Endothelial cell of umbilical vein (primary cell): ENCODE results near the gene PAQR4. TPM values are rescaled to one million over a fixed set of nuclear protein-coding genes. Genes with fewer than 3 reads are reported as not detected.

ENCODE experiments used
- BruUV-seq: library from RNA; stranded (reverse); fragments of 400-500 nt; replicated peaks from 2 replicates; lab custom pipeline; 2021; lab: Mats Ljungman, UMichigan
- CTCF ChIA-PET: fragments of 300-600, 350-600 bp; sonication (Branson Sonifier 250); formaldehyde crosslinking; loops from one replicate; lab custom pipeline; 2021; ENCODE audit warnings: antibody characterized with exemption, inconsistent platforms; lab: Charles Lee
- POLR2A ChIA-PET: fragments of 300-600, 350-600 bp; sonication (Branson Sonifier 250); formaldehyde crosslinking; loops from one replicate; lab custom pipeline; 2021; ENCODE audit warnings: antibody characterized with exemption, inconsistent platforms; lab: Charles Lee
- DNase-seq: peaks from one replicate; pipeline ENCODE4 v3.0.0-alpha.2; 2011; ENCODE audit warnings: low read depth, low spot score
- FAIRE-seq: peaks from 2 replicates; lab custom pipeline; 2011; peaks lifted over from hg19 to GRCh38; lab: Jason Lieb, UNC
- H2AFZ ChIP-seq: 2 replicates; pipeline ENCODE4 v1.6.0; 2012; ENCODE audit warnings: low read depth, low read length, control low read depth, inconsistent platforms
- H3K27ac ChIP-seq: 2 replicates; pipeline ENCODE4 v1.5.1; 2011; ENCODE audit warnings: low read depth, mild to moderate bottlenecking, control low read depth, low read length, moderate library complexity; ENCODE audit not compliant: insufficient read depth
- H3K27me3 ChIP-seq, 2 experiments: 2 replicates each; pipeline versions ENCODE4 v1.6.0 to v1.6.1; 2011; ENCODE audit warnings: low read length in 2 of 2, mixed read lengths in 1 of 2; ENCODE audit not compliant: control insufficient read depth in 2 of 2, insufficient read depth in 2 of 2
- H3K36me3 ChIP-seq, 2 experiments: 2 replicates in 1 of 2; 3 replicates in 1 of 2; pipeline ENCODE4 v1.5.1; 2011; ENCODE audit warnings: low read length in 2 of 2, mild to moderate bottlenecking in 1 of 2, moderate library complexity in 1 of 2; ENCODE audit not compliant: control insufficient read depth in 2 of 2, insufficient read depth in 2 of 2; ENCODE audit errors: extremely low read depth in 1 of 2
- H3K4me1 ChIP-seq: 3 replicates; pipeline ENCODE4 v1.5.1; 2011; ENCODE audit warnings: mild to moderate bottlenecking, low read length; ENCODE audit not compliant: control insufficient read depth, insufficient read depth; ENCODE audit errors: extremely low read depth
- H3K4me2 ChIP-seq: 2 replicates; pipeline ENCODE4 v1.6.1; 2011; ENCODE audit warnings: low read length, control low read depth, mixed read lengths; ENCODE audit not compliant: insufficient read depth
- H3K4me3 ChIP-seq, 3 experiments: fragments of 200-600 bp in 1 of 3; sonication (generic), shearing (Covaris generic) in 1 of 3; replicated peaks in 1 of 3; 2 replicates each; pipeline ENCODE4 v1.5.1; 2011 to 2016; ENCODE audit warnings: control low read depth in 3 of 3, low read length in 3 of 3, mild to moderate bottlenecking in 2 of 3, inconsistent platforms in 1 of 3, low read depth in 1 of 3, moderate library complexity in 1 of 3; ENCODE audit not compliant: insufficient read depth in 1 of 3
- H3K79me2 ChIP-seq: 2 replicates; pipeline ENCODE4 v1.6.0; 2012; ENCODE audit warnings: low read length, inconsistent platforms; ENCODE audit not compliant: control insufficient read depth, insufficient read depth
- H3K9ac ChIP-seq: replicated peaks from 2 replicates; pipeline ENCODE3; 2011; ENCODE audit warnings: low read length, control low read depth; ENCODE audit not compliant: insufficient read depth; ENCODE audit errors: extremely low read depth
- H3K9me1 ChIP-seq: replicated peaks from 3 replicates; pipeline ENCODE4 v1.6.0; 2011; ENCODE audit warnings: mild to moderate bottlenecking, low read length; ENCODE audit not compliant: control insufficient read depth, insufficient read depth; ENCODE audit errors: extremely low read depth
- H3K9me3 ChIP-seq: replicated peaks from 2 replicates; pipeline ENCODE4 v1.5.1; 2012; ENCODE audit warnings: low read length, inconsistent platforms; ENCODE audit not compliant: control insufficient read depth, insufficient read depth
- H4K20me1 ChIP-seq: replicated peaks from 2 replicates; pipeline ENCODE3; 2011; ENCODE audit warnings: mild to moderate bottlenecking, low read length; ENCODE audit not compliant: control insufficient read depth, insufficient read depth; ENCODE audit errors: extremely low read depth
- CTCF ChIP-seq, 2 donors: IDR thresholded peaks; 1 replicate in 1 of 2; 2 replicates in 1 of 2; pipeline ENCODE4 v1.5.1; 2011; ENCODE audit warnings: low read length in 2 of 2, mild to moderate bottlenecking in 2 of 2, moderate library complexity in 2 of 2, control low read depth in 1 of 2, inconsistent platforms in 1 of 2, low read depth in 1 of 2; ENCODE audit not compliant: insufficient read depth in 1 of 2; ENCODE audit errors: extremely low read depth in 1 of 2
- EZH2 ChIP-seq: IDR thresholded peaks from 2 replicates; pipeline ENCODE4 v1.6.1; 2012; ENCODE audit warnings: borderline replicate concordance, low read depth, mild to moderate bottlenecking, moderate library complexity, low read length, inconsistent platforms; ENCODE audit not compliant: severe bottlenecking
- FOS ChIP-seq: IDR thresholded peaks from 2 replicates; pipeline ENCODE4 v1.6.1; 2011; ENCODE audit warnings: mild to moderate bottlenecking, low read length, moderate library complexity, borderline replicate concordance; ENCODE audit not compliant: insufficient read depth
- GATA2 ChIP-seq: IDR thresholded peaks from 2 replicates; pipeline ENCODE4 v1.7.0; 2011; ENCODE audit warnings: low read depth, mild to moderate bottlenecking, moderate library complexity, mixed read lengths, low read length; ENCODE audit not compliant: insufficient read length, insufficient read depth
- JUN ChIP-seq: IDR thresholded peaks from 2 replicates; pipeline ENCODE4 v1.6.1; 2011; ENCODE audit warnings: borderline replicate concordance, low read depth; ENCODE audit not compliant: insufficient read length, insufficient read depth
- MAX ChIP-seq: IDR thresholded peaks from 2 replicates; pipeline ENCODE4 v1.6.1; 2011; ENCODE audit not compliant: insufficient read depth, insufficient read length
- MYC ChIP-seq: IDR thresholded peaks from one replicate; pipeline ENCODE4 v1.6.1; 2011; ENCODE audit warnings: mild to moderate bottlenecking, low read depth, low read length
- POLR2A ChIP-seq: IDR thresholded peaks from 2 replicates; pipeline ENCODE4 v1.6.1; 2012; ENCODE audit warnings: low read depth, mild to moderate bottlenecking, control low read depth, low read length
- POLR2AphosphoS5 ChIP-seq: IDR thresholded peaks from 2 replicates; pipeline ENCODE4 v1.6.1; 2012; ENCODE audit warnings: low read depth, mild to moderate bottlenecking, control low read depth, low read length, moderate library complexity; ENCODE audit not compliant: insufficient read depth
- dilution Hi-C: fragments of 300-500 bp; cut with MboI; formaldehyde crosslinking; loops from one replicate; pipeline ENCODE4 v1.15.0; 2019; ENCODE audit warnings: low sequenced_read_pairs; ENCODE audit not compliant: extremely low pct_ligation_motif_present
- intact Hi-C: fragments of 100-400 bp; cut with micrococcal nuclease; formaldehyde crosslinking; loops from one replicate; pipeline ENCODE4 v1.10.0; 2022
- polyA plus RNA-seq, 4 experiments: library from polyadenylated mRNA; depleted of rRNA in 3 of 4; stranded (reverse) in 3 of 4; unstranded in 1 of 4; fragments of >200 nt; gene quantifications; 2 replicates each; pipeline versions ENCODE4 v1.2.1 to v1.2.3, GENCODE V29; 2011 to 2012; ENCODE audit warnings: missing spikeins in 1 of 4
- total RNA-seq: library from RNA; stranded (reverse); gene quantifications from 2 replicates; pipeline ENCODE4 v1.2.3, GENCODE V29; 2021

PAQR4 gene
- total and polyA plus RNA-seq, 2 donors (not counting 3 experiments of a cell fraction or from before 2014, with no cell fraction given), result 23.8 to 31.2 TPM

GRCh38 chr16:2938206-2938605 lies 30.9 kb upstream of the PAQR4 start:
- Histone ChIP-seq H3K36me3 (peaks cover 10 to 39% of the 10 kb centered on the region in 2 experiments), H3K27ac (no peak overlapping the region), H4K20me1 (no peaks in the 10 kb centered on the region), H3K9me3 (no peaks in the 10 kb centered on the region), H3K9me1 (no peaks in the 10 kb centered on the region), H3K9ac (no peak overlapping the region), H3K79me2 (no peaks in the 10 kb centered on the region), H3K27me3 (no peaks in the 10 kb centered on the region), H3K4me2 (no peak overlapping the region), H3K4me3 (no peak overlapping the region), H3K4me1 (no peaks in the 10 kb centered on the region), H2AFZ (no peak overlapping the region)
- ChIA-PET CTCF (interaction anchor here (0.7 to 2.6 kb wide), 2 partner anchors 11 to 22 kb away, joined by 5 to 25 read pairs; no protein-coding TSS in a partner anchor), POLR2A (no interaction called here)
- BruUV-seq, result no TSS peak
- FAIRE-seq, result no peak
- dilution Hi-C loops (no loop called here), intact Hi-C loops (no loop called here)
- TF ChIP-seq MAX (no peak), JUN (no peak), FOS (no peak), POLR2A (no peak), POLR2AphosphoS5 (no peak), MYC (no peak)
- no peak for DNase-seq

- Histone ChIP-seq H3K4me2 (no peak overlapping the region), H3K9ac (no peak overlapping the region), H2AFZ (no peak overlapping the region), H3K27me3 (no peaks in the 10 kb centered on the region), H3K79me2 (no peaks in the 10 kb centered on the region), H3K4me1 (no peaks in the 10 kb centered on the region), H3K9me1 (no peaks in the 10 kb centered on the region), H3K9me3 (no peaks in the 10 kb centered on the region), H3K36me3 (peaks cover 10 to 33% of the 10 kb centered on the region in 2 experiments), H3K27ac (no peak overlapping the region), H3K4me3 (no peak overlapping the region), H4K20me1 (no peaks in the 10 kb centered on the region)
- dilution Hi-C loops, result no loop called here
- ChIA-PET POLR2A (no interaction called here), CTCF (interaction anchor here (0.7 to 2.6 kb wide), 3 partner anchors 13 to 101 kb away, joined by 3 to 25 read pairs (median 5); no protein-coding TSS in a partner anchor)
- no peak for TF ChIP-seq POLR2AphosphoS5
- TF ChIP-seq EZH2, result no peak
- TF ChIP-seq MYC, result no peak
- TF ChIP-seq POLR2A, result no peak
- no peak for TF ChIP-seq CTCF (IDR thresholded peaks at IDR 0.05; ENCODE audit: extremely low read depth in 1 of 2, insufficient read depth in 1 of 2, low read depth in 1 of 2, low read length in 2 of 2)
- TF ChIP-seq JUN, result no peak
- TF ChIP-seq GATA2, result no peak
- no peak for TF ChIP-seq FOS
- no peak for TF ChIP-seq MAX
- BruUV-seq, result no TSS peak
- intact Hi-C loops, result no loop called here
- DNase-seq, result no peak
- no peak for FAIRE-seq
Measured at GRCh38 chr16:2939968-2940367, 29.2 kb upstream of the PAQR4 start.
